Lower leg skin (tissue), 3 donors: ENCODE measurements around the gene OGFR.

Experiments
- POLR2A ChIP-seq, 2 donors: fragments of 450-650 bp; IDR thresholded peaks; one replicate each; pipeline ENCODE4 v1.6.1; 2016 to 2017; ENCODE audit warnings: antibody characterized with exemption in 2 of 2, mild to moderate bottlenecking in 1 of 2, moderate library complexity in 1 of 2
- TF ChIP-seq, protein P1 (sequence below), 3 donors: fragments of 450-650 bp; IDR thresholded peaks; one replicate each; pipeline ENCODE4 v1.5.1; 2016; ENCODE audit warnings: antibody characterized with exemption in 3 of 3, mild to moderate bottlenecking in 3 of 3, moderate library complexity in 2 of 3

GRCh38 chr20:62859721-62860120 lies 55.1 kb downstream of the OGFR start:
- TF ChIP-seq, protein P1, sequence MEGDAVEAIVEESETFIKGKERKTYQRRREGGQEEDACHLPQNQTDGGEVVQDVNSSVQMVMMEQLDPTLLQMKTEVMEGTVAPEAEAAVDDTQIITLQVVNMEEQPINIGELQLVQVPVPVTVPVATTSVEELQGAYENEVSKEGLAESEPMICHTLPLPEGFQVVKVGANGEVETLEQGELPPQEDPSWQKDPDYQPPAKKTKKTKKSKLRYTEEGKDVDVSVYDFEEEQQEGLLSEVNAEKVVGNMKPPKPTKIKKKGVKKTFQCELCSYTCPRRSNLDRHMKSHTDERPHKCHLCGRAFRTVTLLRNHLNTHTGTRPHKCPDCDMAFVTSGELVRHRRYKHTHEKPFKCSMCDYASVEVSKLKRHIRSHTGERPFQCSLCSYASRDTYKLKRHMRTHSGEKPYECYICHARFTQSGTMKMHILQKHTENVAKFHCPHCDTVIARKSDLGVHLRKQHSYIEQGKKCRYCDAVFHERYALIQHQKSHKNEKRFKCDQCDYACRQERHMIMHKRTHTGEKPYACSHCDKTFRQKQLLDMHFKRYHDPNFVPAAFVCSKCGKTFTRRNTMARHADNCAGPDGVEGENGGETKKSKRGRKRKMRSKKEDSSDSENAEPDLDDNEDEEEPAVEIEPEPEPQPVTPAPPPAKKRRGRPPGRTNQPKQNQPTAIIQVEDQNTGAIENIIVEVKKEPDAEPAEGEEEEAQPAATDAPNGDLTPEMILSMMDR (IDR thresholded peaks at IDR 0.05): no peak
- TF ChIP-seq POLR2A (IDR thresholded peaks at IDR 0.05): no peak
